ENCODE measurements around the gene PPARA.

- TF ChIP-seq ATF3 (IDR thresholded peaks at IDR 0.05) (no peak), EGR1 (IDR thresholded peaks at IDR 0.05; ENCODE audit: low read depth) (no peak), CTCF (IDR thresholded peaks at IDR 0.05 in 2 of 3, conservative IDR thresholded peaks at IDR 0.05 in 1 of 3; ENCODE audit: borderline replicate concordance in 1 of 3, insufficient read depth in 1 of 3, low read depth in 2 of 3, low read length in 2 of 3) (no peak), POLR2A (IDR thresholded peaks at IDR 0.05; ENCODE audit: borderline replicate concordance, extremely low read depth, insufficient read depth, insufficient read length) (no peak), ELF1 (IDR thresholded peaks at IDR 0.05; ENCODE audit: borderline replicate concordance, low read depth) (no peak)
Observed at GRCh38 chr22:46139895-46140350, 10.4 kb upstream of the PPARA start.
